Thyroid gland (tissue), 4 donors: Measurements from ENCODE around the gene POR. TPM values are rescaled to one million over a fixed set of nuclear protein-coding genes. Genes with fewer than 3 reads are reported as not detected.
"Not testable (repeated sequence)": the region's sequence is repeated elsewhere in the genome, so short reads cannot be mapped to it uniquely, and the experiment has no call there.

Experiments used
- DNase-seq, 2 donors: peaks; one replicate each; pipeline ENCODE4 v3.0.0-alpha.2; 2019
- H3K27ac ChIP-seq, 3 donors: fragments of 200-600 bp; sonication (generic); 1 replicate in 2 of 3; 2 replicates in 1 of 3; pipeline ENCODE4 v1.5.1; 2016 to 2019; ENCODE audit warnings: mild to moderate bottlenecking in 1 of 3, moderate library complexity in 1 of 3
- H3K27me3 ChIP-seq: fragments of 200-600 bp; sonication (generic); one replicate; pipeline ENCODE4 v1.5.1; 2019
- H3K36me3 ChIP-seq, 2 donors: fragments of 200-600 bp; sonication (generic); one replicate each; pipeline ENCODE4 v1.5.1; 2016 to 2019
- H3K4me1 ChIP-seq, 2 donors: fragments of 200-600 bp; sonication (generic); one replicate each; pipeline ENCODE4 v1.5.1; 2017 to 2019
- H3K4me3 ChIP-seq, 3 donors: fragments of 200-600 bp; sonication (generic); replicated peaks in 1 of 3; 1 replicate in 2 of 3; 2 replicates in 1 of 3; pipeline ENCODE4 v1.5.1; 2016; ENCODE audit warnings: mild to moderate bottlenecking in 1 of 3
- H3K9me3 ChIP-seq: fragments of 200-600 bp; sonication (generic); one replicate; pipeline ENCODE4 v1.5.1; 2017
- CTCF ChIP-seq, 6 experiments: fragments of 200-600 bp in 3 of 6; fragments of 450-650 bp in 3 of 6; sonication (generic) in 3 of 6; IDR thresholded peaks; one replicate each; pipeline ENCODE4 v1.5.1; 2016 to 2019; ENCODE audit warnings: antibody characterized with exemption in 6 of 6, mild to moderate bottlenecking in 2 of 6, inconsistent platforms in 1 of 6, moderate library complexity in 1 of 6
- POLR2A ChIP-seq, 2 donors: fragments of 450-650 bp; IDR thresholded peaks; one replicate each; pipeline ENCODE4 v1.6.1; 2017; ENCODE audit warnings: antibody characterized with exemption in 2 of 2, mild to moderate bottlenecking in 2 of 2, moderate library complexity in 1 of 2
- WGBS, 2 donors: methylation state at CpG; one replicate each; pipeline ENCODE4 v1.1.5; 2017; 5-methylcytosine and 5-hydroxymethylcytosine counted together
- intact Hi-C: fragments of 100-400 bp; cut with DNase I; formaldehyde crosslinking; loops from one replicate; pipeline ENCODE4 v1.15.1; 2023
- total RNA-seq, 4 donors: library from RNA; depleted of rRNA; stranded (reverse); fragments of >200 nt; gene quantifications; one replicate each; pipeline ENCODE4 v1.2.3, GENCODE V29; 2016

Gene POR
- total RNA-seq, 4 donors from 2014 or later: 141 to 341 (median 285) TPM

- peaks cover 24 to 25% of the 10 kb centered on the region in 2 donors for H3K36me3 ChIP-seq
- H3K27ac ChIP-seq: peak overlapping the region; percentile 36 to 90 (median 54)
- no peak for DNase-seq
- peaks cover 8 to 20% of the 10 kb centered on the region in 2 donors for H3K4me1 ChIP-seq
- H3K27me3 ChIP-seq: no peaks in the 10 kb centered on the region
- intact Hi-C loops: loop anchor here (5.0 kb wide), 1 partner anchor 113 kb away; the partner anchor contains the start of gene TMEM120A
- TF ChIP-seq CTCF (IDR thresholded peaks at IDR 0.05): no peak
- no peak for TF ChIP-seq POLR2A (IDR thresholded peaks at IDR 0.05)
- no peaks in the 10 kb centered on the region for H3K9me3 ChIP-seq
- peak overlapping the region in 2 of 3 donors; percentile 63 to 90 for H3K4me3 ChIP-seq
- WGBS, 2 donors: 15 to 23% methylated on average over 8 of the region's 8 CpGs
Measured at GRCh38 chr7:75879771-75880184, 35.2 kb upstream of the POR start.

GRCh38 chr7:75880242-75880641 lies 34.7 kb upstream of the POR start:
- H3K36me3 ChIP-seq: peaks cover 24 to 25% of the 10 kb centered on the region in 2 donors
- DNase-seq: no peak
- peak overlapping the region in 1 of 3 donors; percentile 90 for H3K4me3 ChIP-seq
- no peaks in the 10 kb centered on the region for H3K9me3 ChIP-seq
- no peak overlapping the region for H3K27ac ChIP-seq
- no peak for TF ChIP-seq POLR2A (IDR thresholded peaks at IDR 0.05)
- TF ChIP-seq CTCF (IDR thresholded peaks at IDR 0.05): no peak
- intact Hi-C loops: loop anchor here (5.0 kb wide), 1 partner anchor 112 kb away; the partner anchor contains the start of gene TMEM120A
- 89 to 90% methylated on average over 4 of the region's 4 CpGs for WGBS, 2 donors
- H3K4me1 ChIP-seq: peaks cover 8 to 25% of the 10 kb centered on the region in 2 donors
- no peaks in the 10 kb centered on the region for H3K27me3 ChIP-seq

- H3K27ac ChIP-seq: no peak overlapping the region
- H3K4me3 ChIP-seq: no peak overlapping the region
- DNase-seq: no peak
- no peaks in the 10 kb centered on the region for H3K9me3 ChIP-seq
- no peaks in the 10 kb centered on the region for H3K27me3 ChIP-seq
- peaks cover 25 to 37% of the 10 kb centered on the region in 2 donors for H3K36me3 ChIP-seq
- intact Hi-C loops: loop anchor here (5.0 kb wide), 1 partner anchor 111 kb away; the partner anchor contains the start of gene TMEM120A
- H3K4me1 ChIP-seq: peaks cover 8 to 27% of the 10 kb centered on the region in 2 donors
- 81 to 86% methylated on average over 23 of the region's 23 CpGs for WGBS, 2 donors
- TF ChIP-seq CTCF (IDR thresholded peaks at IDR 0.05) (no peak), POLR2A (IDR thresholded peaks at IDR 0.05) (no peak)
Measured at GRCh38 chr7:75881436-75882095, 33.4 kb upstream of the POR start.

- not testable (repeated sequence) for H3K4me3 ChIP-seq
- H3K36me3 ChIP-seq: peaks cover 32 to 47% of the 10 kb centered on the region in 2 donors
Measured at GRCh38 chr7:75883265-75883824, 31.6 kb upstream of the POR start.

GRCh38 chr7:75884476-75884875 lies 30.5 kb upstream of the POR start:
- DNase-seq: peak; percentile 24 to 32
- Histone ChIP-seq H3K4me1 (peaks cover 7 to 22% of the 10 kb centered on the region in 2 donors), H3K27me3 (no peaks in the 10 kb centered on the region), H3K27ac (peak overlapping the region; percentile 25 to 60 (median 41)), H3K36me3 (peaks cover 36 to 50% of the 10 kb centered on the region in 2 donors), H3K4me3 (no peak overlapping the region), H3K9me3 (no peaks in the 10 kb centered on the region)
- no peak for TF ChIP-seq POLR2A (IDR thresholded peaks at IDR 0.05)
- intact Hi-C loops: loop anchor here (5.0 kb wide), 1 partner anchor 108 kb away; the partner anchor contains the start of gene TMEM120A
- 82 to 87% methylated on average over 5 of the region's 5 CpGs for WGBS, 2 donors

More at GRCh38 chr7:75883265-75883824, 31.6 kb upstream of the POR start:
- H3K4me1 ChIP-seq: peaks cover 8 to 25% of the 10 kb centered on the region in 2 donors
- not testable (repeated sequence) for H3K27ac ChIP-seq, H3K27me3 ChIP-seq, H3K9me3 ChIP-seq, DNase-seq
- 95 to 96% methylated on average over 13 of the region's 13 CpGs for WGBS, 2 donors
- intact Hi-C loops: loop anchor here (5.0 kb wide), 1 partner anchor 109 kb away; the partner anchor contains the start of gene TMEM120A

- intact Hi-C loops: no loop called here
- peak; percentile 69 to 71 for DNase-seq
- TF ChIP-seq POLR2A (IDR thresholded peaks at IDR 0.05) (no peak), CTCF (IDR thresholded peaks at IDR 0.05) (no peak)
- peaks cover 36 to 50% of the 10 kb centered on the region in 2 donors for H3K36me3 ChIP-seq
- H3K4me1 ChIP-seq: peaks cover 4 to 19% of the 10 kb centered on the region in 2 donors
- no peaks in the 10 kb centered on the region for H3K9me3 ChIP-seq
- peak overlapping the region; percentile 25 to 41 (median 35) for H3K27ac ChIP-seq
- WGBS, 2 donors: 62 to 76% methylated on average over 3 of the region's 3 CpGs
- H3K27me3 ChIP-seq: no peaks in the 10 kb centered on the region
- H3K4me3 ChIP-seq: no peak overlapping the region
Measured at GRCh38 chr7:75885036-75885435, 29.9 kb upstream of the POR start.
